ENCODE results near the gene GTPBP1.

GRCh38 chr22:38773363-38773946 is 67.7 kb downstream of the GTPBP1 start:
- TF ChIP-seq CTCF (IDR thresholded peaks at IDR 0.05): no peak
- no peak for TF ChIP-seq POLR2A (IDR thresholded peaks at IDR 0.05)

All from heart left ventricle (tissue), 13 donors.